Panc1 (cell line): ENCODE results near the gene TRABD2B. TPM values are rescaled to one million over a fixed set of nuclear protein-coding genes. Genes with fewer than 3 reads are reported as not detected.
A peak's percentile ranks its signal among the peaks of the same experiment; 100 is the strongest.

Source experiments
- ATAC-seq: fragments of 200-7000 bp; cut with Tn5 transposase; 2 replicates; pipeline ENCODE4 v1.9.1; 2020; ENCODE audit warnings: mild to moderate bottlenecking, moderate library complexity
- Bru-seq: library from RNA; stranded (reverse); fragments of 400-500 nt; gene quantifications from one replicate; lab custom pipeline; 2021; lab: Mats Ljungman, UMichigan
- BruChase-seq, 2 experiments: library from RNA; stranded (reverse); fragments of 400-500 nt; gene quantifications; one replicate each; lab custom pipeline; 2021; lab: Mats Ljungman, UMichigan
- BruUV-seq: library from RNA; stranded (reverse); fragments of 400-500 nt; replicated peaks from 2 replicates; lab custom pipeline; 2021; lab: Mats Ljungman, UMichigan
- CTCF ChIA-PET: fragments of 300-600 bp; sonication (Branson Sonifier 250); formaldehyde crosslinking; loops from one replicate; lab custom pipeline; 2022; ENCODE audit warnings: antibody characterized with exemption; lab: Charles Lee
- POLR2A ChIA-PET: fragments of 300-600 bp; sonication (Branson Sonifier 250); formaldehyde crosslinking; loops from one replicate; lab custom pipeline; 2022; ENCODE audit warnings: antibody characterized with exemption; lab: Charles Lee
- DNase-seq: peaks from one replicate; pipeline ENCODE4 v3.0.0-alpha.2; 2010; ENCODE audit warnings: low read depth, low spot score
- H3K27ac ChIP-seq: 2 replicates; pipeline ENCODE4 v1.5.1; 2011; ENCODE audit warnings: mild to moderate bottlenecking, low read length, inconsistent platforms
- H3K27me3 ChIP-seq: fragments of 200-500 bp; sonication (Bioruptor generic); 2 replicates; pipeline ENCODE4 v1.6.0; 2014; ENCODE audit warnings: low read length, inconsistent platforms; ENCODE audit not compliant: control insufficient read depth, insufficient read depth
- H3K36me3 ChIP-seq: fragments of 200-500 bp; sonication (Bioruptor generic); 2 replicates; pipeline ENCODE4 v1.5.1; 2014; ENCODE audit warnings: inconsistent platforms, mild to moderate bottlenecking, low read length, moderate library complexity; ENCODE audit not compliant: control insufficient read depth, insufficient read depth
- H3K4me1 ChIP-seq: 2 replicates; pipeline ENCODE4 v1.5.1; 2011; ENCODE audit warnings: inconsistent platforms, mild to moderate bottlenecking, low read length, moderate library complexity; ENCODE audit not compliant: control insufficient read depth, insufficient read depth
- H3K4me3 ChIP-seq, 2 experiments: 2 replicates each; pipeline ENCODE4 v1.5.1; 2011 to 2012; ENCODE audit warnings: low read depth in 2 of 2, low read length in 2 of 2, mild to moderate bottlenecking in 2 of 2, inconsistent platforms in 1 of 2, moderate library complexity in 1 of 2
- H3K9me3 ChIP-seq: fragments of 200-500 bp; sonication (Bioruptor generic); 2 replicates; pipeline ENCODE4 v1.5.1; 2014; ENCODE audit warnings: low read depth, mild to moderate bottlenecking, inconsistent platforms, low read length, moderate library complexity; ENCODE audit not compliant: control insufficient read depth, insufficient read depth
- POLR2AphosphoS5 ChIP-seq: IDR thresholded peaks from 2 replicates; pipeline ENCODE4 v1.6.1; 2012; ENCODE audit warnings: mild to moderate bottlenecking, low read depth, low read length, moderate library complexity
- SIN3A ChIP-seq: IDR thresholded peaks from 2 replicates; pipeline ENCODE4 v1.6.1; 2012; ENCODE audit warnings: low read depth, mild to moderate bottlenecking, low read length, moderate library complexity, borderline replicate concordance; ENCODE audit not compliant: insufficient read depth
- TCF7L2 ChIP-seq: IDR thresholded peaks from 2 replicates; pipeline ENCODE4 v1.6.1; 2011; ENCODE audit warnings: mild to moderate bottlenecking, low read depth, low read length, inconsistent platforms
- in situ Hi-C: cut with HindIII; loops from 2 replicates; pipeline ENCODE4 v1.10.0; 2016; ENCODE audit warnings: low sequenced_read_pairs, low pct_unique_long_range_greater_than_20kb
- intact Hi-C: fragments of 100-400 bp; cut with micrococcal nuclease; formaldehyde crosslinking; loops from one replicate; pipeline ENCODE4 v1.10.0; 2022; ENCODE audit not compliant: unreplicated experiment
- long read RNA-seq: library from polyadenylated mRNA; unstranded; transcript quantifications from one replicate; pipeline ENCODE4 v2.0.0, GENCODE V29; 2021; ENCODE audit not compliant: unreplicated experiment
- polyA plus RNA-seq: library from polyadenylated mRNA; unstranded; fragments of >200 nt; gene quantifications from one replicate; pipeline ENCODE4 v1.2.1, GENCODE V29; 2012; ENCODE audit warnings: missing spikeins; ENCODE audit not compliant: insufficient read length
- total RNA-seq: library from RNA; stranded (reverse); gene quantifications from one replicate; pipeline ENCODE4 v1.2.1, GENCODE V29; 2021; ENCODE audit not compliant: unreplicated experiment
- TF ChIP-seq, protein P1 (sequence below): fragments of 450-650 bp; IDR thresholded peaks from 2 replicates; pipeline ENCODE4 v1.5.1; 2017; ENCODE audit warnings: mild to moderate bottlenecking
- TF ChIP-seq, protein P2 (sequence below), 2 experiments: IDR thresholded peaks; 2 replicates each; pipeline ENCODE4 v1.6.1; 2011 to 2012; ENCODE audit warnings: low read depth in 2 of 2, control low read depth in 1 of 2, low read length in 1 of 2, mild to moderate bottlenecking in 1 of 2, moderate library complexity in 1 of 2; ENCODE audit not compliant: insufficient read depth in 1 of 2

Gene TRABD2B
- total RNA-seq, result not detected
- not detected for polyA plus RNA-seq
- percentile 14 among the genes with signal in this experiment for Bru-seq, nascent RNA
- BruChase-seq, experiment 1, labeled RNA remaining after a 2-hour chase, result percentile 14 among the genes with signal in this experiment
- percentile 11 among the genes with signal in this experiment for BruChase-seq, experiment 2, labeled RNA remaining after a 6-hour chase
- long read RNA-seq, result 0 reads

DNA sequence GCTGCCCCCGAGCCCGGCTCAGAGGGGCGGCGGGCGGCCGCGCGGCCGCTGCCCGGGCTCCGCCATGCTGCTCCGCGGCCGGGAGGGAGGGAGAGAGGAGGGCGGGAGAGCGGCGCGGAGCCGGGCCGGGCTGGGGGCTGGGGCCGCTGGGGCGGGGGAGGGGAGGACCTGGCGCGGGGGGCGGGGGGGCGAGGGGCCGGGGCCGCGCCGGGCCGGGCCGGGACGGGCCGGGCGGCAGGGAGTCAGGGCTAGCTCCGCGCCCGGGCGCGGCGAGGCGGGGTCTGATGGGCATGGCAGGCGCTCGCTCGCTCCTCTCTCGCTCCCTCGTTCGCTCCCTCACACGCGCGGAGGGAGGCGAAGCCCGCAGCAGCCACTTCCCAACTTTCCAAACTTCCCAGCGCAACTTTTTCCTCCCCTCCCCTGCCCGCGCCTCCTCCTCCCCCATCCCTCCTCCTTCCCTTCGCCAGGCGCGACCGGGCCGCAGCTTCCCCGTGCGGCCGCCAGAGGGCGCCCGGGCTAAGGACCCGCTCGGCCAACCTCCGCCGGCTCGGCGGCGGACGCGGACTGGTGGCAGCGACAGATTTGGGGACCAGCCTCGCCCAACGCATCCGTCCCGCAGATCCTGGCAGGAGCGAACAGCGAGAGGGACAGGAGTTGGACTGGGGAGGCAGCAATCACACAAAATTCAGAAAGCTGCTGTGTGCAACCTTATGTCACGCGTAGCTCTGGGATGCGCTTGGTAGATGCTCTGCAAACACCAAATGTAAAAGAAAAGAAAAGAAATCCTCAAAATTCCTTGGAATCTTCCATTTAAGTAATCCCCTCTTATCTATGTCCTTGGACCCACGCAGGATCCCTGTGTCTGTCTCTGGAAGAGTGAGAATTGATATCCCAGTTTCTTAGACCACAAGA, at the start of gene TRABD2B:
Gene TRABD2B (minus strand): TSS at position 97 of the 912 bp plus-strand sequence.
- Histone ChIP-seq H3K27ac (no peak within 1 kb of the TSS), H3K9me3 (no peaks in the 10 kb centered on the region), H3K4me1 (no peaks in the 10 kb centered on the region), H3K36me3 (no peaks in the 10 kb centered on the region), H3K27me3 (peaks cover 17% of the 10 kb centered on the region), H3K4me3 (peak within 1 kb of the TSS; percentile 32 to 51)
- no peak for TF ChIP-seq POLR2AphosphoS5
- TF ChIP-seq, protein P1, sequence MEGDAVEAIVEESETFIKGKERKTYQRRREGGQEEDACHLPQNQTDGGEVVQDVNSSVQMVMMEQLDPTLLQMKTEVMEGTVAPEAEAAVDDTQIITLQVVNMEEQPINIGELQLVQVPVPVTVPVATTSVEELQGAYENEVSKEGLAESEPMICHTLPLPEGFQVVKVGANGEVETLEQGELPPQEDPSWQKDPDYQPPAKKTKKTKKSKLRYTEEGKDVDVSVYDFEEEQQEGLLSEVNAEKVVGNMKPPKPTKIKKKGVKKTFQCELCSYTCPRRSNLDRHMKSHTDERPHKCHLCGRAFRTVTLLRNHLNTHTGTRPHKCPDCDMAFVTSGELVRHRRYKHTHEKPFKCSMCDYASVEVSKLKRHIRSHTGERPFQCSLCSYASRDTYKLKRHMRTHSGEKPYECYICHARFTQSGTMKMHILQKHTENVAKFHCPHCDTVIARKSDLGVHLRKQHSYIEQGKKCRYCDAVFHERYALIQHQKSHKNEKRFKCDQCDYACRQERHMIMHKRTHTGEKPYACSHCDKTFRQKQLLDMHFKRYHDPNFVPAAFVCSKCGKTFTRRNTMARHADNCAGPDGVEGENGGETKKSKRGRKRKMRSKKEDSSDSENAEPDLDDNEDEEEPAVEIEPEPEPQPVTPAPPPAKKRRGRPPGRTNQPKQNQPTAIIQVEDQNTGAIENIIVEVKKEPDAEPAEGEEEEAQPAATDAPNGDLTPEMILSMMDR, result peak; percentile 98
- no TSS peak for BruUV-seq
- POLR2A ChIA-PET, result no interaction called here
- in situ Hi-C loops, result no loop called here
- CTCF ChIA-PET, result interaction anchor here (0.6 to 1.3 kb wide), 10 partner anchors 13 to 288 kb away, joined by 3 to 7 read pairs (median 4); no protein-coding TSS in a partner anchor
- intact Hi-C loops, result loop anchor here (5.0 kb wide), 2 partner anchors 60 to 205 kb away; no protein-coding TSS in a partner anchor
- DNase-seq (peak; percentile 10), ATAC-seq (peak; percentile 91)

DNA sequence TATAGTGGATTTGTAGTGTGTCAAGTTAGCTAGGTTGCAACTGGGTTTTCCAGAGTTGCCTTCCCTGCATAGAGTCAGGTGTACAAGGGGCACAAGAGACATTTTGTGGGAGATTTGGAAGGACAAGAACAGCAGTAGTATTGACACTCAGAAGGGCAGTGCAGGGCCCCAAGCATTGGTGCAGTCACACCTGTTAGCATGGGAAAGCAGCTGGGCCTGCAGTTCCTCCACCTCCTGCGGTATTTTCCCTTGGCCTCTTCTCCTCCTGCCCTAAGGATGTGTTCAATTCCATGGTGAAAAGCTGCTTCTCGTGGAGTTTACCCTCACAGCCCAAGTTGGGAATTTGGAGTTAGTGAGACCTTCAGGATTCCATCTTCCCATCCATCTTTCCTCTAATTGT, 47.1 kb upstream of the TRABD2B start:
- Histone ChIP-seq H3K9me3 (no peaks in the 10 kb centered on the region), H3K27ac (no peak overlapping the region), H3K4me1 (no peaks in the 10 kb centered on the region), H3K36me3 (no peaks in the 10 kb centered on the region), H3K27me3 (no peaks in the 10 kb centered on the region; the same call in 1 of the 2 replicates), H3K4me3 (no peak overlapping the region)
- BruUV-seq, result no TSS peak
- in situ Hi-C loops, result no loop called here
- DNase-seq (no peak), ATAC-seq (no peak)
- CTCF ChIA-PET, result no interaction called here
- intact Hi-C loops, result no loop called here
- no peak for TF ChIP-seq SIN3A
- POLR2A ChIA-PET, result no interaction called here

DNA sequence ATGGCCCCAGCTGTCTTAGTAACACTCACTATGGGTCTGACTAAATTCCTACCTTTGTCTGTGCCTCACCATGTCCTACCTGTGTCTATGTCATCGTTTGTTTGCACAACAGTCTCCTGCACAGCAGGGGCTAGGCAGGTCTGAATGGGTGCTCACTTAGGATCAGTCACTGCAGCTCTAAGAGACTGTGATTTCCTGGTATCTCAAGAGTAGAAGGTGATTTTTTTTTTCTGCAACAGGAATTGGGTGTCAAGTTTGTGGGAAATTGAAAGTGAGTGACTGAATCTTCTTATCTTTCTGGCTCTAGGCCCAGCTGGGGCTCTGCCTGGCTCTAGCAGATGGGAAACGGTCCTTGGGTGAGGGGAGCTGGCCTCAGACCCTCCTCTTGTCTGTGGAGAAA, 46.4 kb upstream of the TRABD2B start:
- DNase-seq (no peak), ATAC-seq (no peak)
- Histone ChIP-seq H3K27ac (no peak overlapping the region), H3K9me3 (no peaks in the 10 kb centered on the region), H3K4me1 (no peaks in the 10 kb centered on the region), H3K4me3 (no peak overlapping the region), H3K27me3 (no peaks in the 10 kb centered on the region; the same call in 1 of the 2 replicates), H3K36me3 (no peaks in the 10 kb centered on the region)
- ChIA-PET CTCF (no interaction called here), POLR2A (no interaction called here)
- intact Hi-C loops, result no loop called here
- BruUV-seq, result no TSS peak
- TF ChIP-seq, protein P2, sequence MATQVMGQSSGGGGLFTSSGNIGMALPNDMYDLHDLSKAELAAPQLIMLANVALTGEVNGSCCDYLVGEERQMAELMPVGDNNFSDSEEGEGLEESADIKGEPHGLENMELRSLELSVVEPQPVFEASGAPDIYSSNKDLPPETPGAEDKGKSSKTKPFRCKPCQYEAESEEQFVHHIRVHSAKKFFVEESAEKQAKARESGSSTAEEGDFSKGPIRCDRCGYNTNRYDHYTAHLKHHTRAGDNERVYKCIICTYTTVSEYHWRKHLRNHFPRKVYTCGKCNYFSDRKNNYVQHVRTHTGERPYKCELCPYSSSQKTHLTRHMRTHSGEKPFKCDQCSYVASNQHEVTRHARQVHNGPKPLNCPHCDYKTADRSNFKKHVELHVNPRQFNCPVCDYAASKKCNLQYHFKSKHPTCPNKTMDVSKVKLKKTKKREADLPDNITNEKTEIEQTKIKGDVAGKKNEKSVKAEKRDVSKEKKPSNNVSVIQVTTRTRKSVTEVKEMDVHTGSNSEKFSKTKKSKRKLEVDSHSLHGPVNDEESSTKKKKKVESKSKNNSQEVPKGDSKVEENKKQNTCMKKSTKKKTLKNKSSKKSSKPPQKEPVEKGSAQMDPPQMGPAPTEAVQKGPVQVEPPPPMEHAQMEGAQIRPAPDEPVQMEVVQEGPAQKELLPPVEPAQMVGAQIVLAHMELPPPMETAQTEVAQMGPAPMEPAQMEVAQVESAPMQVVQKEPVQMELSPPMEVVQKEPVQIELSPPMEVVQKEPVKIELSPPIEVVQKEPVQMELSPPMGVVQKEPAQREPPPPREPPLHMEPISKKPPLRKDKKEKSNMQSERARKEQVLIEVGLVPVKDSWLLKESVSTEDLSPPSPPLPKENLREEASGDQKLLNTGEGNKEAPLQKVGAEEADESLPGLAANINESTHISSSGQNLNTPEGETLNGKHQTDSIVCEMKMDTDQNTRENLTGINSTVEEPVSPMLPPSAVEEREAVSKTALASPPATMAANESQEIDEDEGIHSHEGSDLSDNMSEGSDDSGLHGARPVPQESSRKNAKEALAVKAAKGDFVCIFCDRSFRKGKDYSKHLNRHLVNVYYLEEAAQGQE (IDR thresholded peaks at IDR 0.05; ENCODE audit: insufficient read depth in 1 of 2, low read depth in 2 of 2, low read length in 1 of 2), result no peak
- TF ChIP-seq, protein P1, result no peak
- TF ChIP-seq SIN3A (no peak), TCF7L2 (no peak), POLR2AphosphoS5 (no peak)
- in situ Hi-C loops, result no loop called here
